Hematopoietic multipotent progenitor cell treated with erythropoietin and hydrocortisone succinate and interleukin-3 and kit ligand, for 17 days (in vitro differentiated cells): ENCODE measurements around the gene ATP13A4.

Source experiments
- DNase-seq: peaks from one replicate; pipeline ENCODE4 v3.0.0-alpha.2; 2015; ENCODE audit warnings: low spot score

ATP13A4 gene

GRCh38 chr3:193499136-193499770, 55.4 kb downstream of the ATP13A4 start:
- DNase-seq, result no peak

GRCh38 chr3:193498215-193498614, 56.5 kb downstream of the ATP13A4 start:
- DNase-seq, result no peak

DNA sequence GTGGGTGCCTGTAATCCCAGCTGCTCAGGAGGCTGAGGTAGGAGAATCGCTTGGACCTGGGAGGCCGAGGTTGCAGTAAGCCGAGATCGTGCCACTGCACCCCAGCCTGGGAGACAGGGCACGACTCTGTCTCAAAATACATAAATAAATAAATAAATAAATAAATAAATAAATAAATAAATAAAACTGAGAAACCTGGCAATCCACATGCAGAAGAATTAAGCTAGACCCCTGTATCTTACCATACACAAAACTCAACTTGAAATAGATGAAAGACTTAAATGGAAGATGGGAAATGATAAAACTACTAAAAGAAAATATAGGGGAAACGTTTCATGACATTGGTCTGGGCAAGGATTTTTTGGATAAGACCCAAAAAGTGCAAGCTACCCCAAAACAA, 58.0 kb downstream of the ATP13A4 start:
- DNase-seq, result no peak

DNA sequence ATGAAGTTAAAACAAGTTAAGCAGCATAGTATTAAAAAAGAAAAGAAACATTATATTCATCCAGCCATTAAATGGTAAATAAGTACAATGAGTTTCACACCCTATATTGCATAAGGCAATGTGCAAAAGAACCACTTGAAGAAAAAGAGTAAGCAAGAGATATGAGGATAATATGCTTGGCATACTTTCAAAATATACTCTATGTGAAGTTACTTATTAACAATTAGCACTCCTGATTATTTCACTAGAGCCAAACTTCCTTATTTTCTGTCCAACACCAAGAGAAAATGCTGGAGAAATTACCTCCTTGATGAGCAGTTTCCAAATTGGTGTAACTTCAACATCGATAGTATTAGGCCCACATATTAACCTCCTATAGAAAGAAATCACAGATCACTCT, 63.7 kb downstream of the ATP13A4 start:
- no peak for DNase-seq

- DNase-seq, result no peak
Measured at GRCh38 chr3:193490580-193490979, 64.1 kb downstream of the ATP13A4 start.

DNA sequence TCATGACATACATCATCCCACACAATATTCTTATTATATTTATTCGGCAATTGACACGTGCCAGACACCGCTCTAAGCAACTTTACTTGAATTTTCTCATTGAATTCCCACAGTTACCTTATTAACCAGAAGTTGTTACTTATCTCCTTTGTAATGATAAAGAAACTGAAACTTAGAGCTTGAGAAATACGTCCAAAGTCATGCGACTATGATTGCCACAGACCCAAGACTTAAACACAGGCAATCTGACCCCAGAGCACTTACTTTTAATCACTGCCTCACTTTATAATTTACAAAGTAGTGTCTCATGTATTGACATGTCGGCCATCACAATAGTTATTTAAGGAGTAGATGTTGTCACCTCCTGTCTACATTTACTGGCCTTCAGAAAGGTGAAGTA, 64.7 kb downstream of the ATP13A4 start:
- no peak for DNase-seq

- DNase-seq, result no peak
Measured at GRCh38 chr3:193488741-193489140, 66.0 kb downstream of the ATP13A4 start.

GRCh38 chr3:193483988-193484539, 70.6 kb downstream of the ATP13A4 start:
- no peak for DNase-seq

DNA sequence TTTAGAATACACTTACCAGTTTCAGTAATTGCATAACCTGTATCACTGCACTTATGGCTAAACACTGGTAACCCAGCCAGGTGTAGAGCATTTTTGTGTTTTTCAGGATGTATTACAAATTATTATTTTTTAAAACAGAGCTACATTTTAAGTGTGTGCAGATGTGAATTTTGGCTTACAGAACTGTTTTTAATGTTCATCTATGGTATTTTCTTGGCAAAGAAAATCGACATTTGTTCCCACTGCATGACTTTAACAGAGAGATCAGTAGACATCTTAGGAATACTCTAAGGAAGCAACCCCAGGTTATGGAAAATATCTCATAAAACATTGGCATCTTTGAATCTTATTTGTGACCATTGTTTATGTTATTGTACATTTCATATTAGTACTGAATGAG, 73.3 kb downstream of the ATP13A4 start:
- DNase-seq, result no peak

DNA sequence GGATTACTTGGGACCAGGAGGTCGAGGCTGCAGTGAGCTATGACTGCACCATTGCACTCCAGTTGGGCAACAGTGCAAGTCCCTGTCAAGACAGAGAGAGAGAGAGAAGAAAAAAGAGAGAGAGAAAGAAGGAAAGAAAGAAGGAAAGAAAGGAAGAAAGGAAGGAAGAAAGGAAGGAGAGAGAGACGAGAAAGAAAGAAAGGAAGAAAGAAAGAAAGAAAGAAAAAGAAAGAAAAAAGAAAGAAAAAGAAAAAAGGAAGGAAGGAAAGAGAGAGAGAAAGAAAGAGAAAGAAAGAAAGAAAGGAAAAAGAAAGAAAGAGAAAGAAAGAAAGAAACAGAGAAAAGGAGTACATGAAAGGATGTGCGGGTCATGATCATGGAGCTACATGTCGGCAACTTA, 80.2 kb downstream of the ATP13A4 start:
- DNase-seq, result no peak

DNA sequence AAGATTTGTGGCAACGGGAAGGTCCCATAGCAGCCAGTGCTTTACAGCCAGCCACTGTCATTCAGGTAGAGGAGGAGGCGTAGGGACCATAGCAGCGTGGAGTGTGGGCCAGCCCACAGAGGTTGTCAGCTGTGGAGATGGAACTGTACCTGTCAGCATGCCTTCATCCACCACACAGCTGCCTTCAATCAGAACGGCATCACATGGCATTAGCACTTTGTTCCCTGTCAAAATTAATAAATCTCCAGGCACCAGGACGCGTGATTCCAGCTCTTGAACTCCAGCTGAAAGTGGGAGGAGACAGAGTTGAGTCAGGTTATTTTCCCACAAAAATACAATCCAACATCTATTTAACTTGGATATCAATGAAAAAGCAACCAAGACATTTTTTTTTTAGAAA, 84.0 kb downstream of the ATP13A4 start:
- no peak for DNase-seq

DNA sequence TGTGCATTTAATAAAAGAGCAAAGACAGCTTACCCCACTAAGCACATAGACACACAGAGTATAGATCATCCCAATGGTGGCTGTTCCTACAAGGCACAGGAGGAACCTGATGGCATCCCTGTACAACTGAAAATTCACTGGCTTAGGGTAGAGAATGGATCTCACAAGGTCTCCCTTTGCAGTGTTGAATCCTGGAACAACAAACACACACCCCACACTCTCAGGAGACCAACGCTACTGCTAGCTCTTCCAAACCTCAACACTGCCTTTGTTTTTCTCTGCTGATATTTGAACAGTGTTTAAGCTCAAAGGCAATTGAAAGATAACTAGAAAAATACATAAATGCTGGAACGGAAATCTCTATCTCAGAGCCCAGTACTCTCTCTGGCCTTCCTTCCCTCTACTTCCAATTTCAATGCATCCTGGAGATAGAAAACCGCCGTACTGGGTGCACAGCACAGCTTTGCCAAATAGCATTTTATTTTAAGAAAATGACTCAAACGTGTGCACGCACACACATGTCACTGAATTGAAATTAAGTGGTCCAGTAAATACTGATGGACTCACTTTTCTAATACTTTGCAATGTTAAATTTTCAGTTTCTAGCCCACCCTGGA, 88.6 kb downstream of the ATP13A4 start:
- no peak for DNase-seq

DNA sequence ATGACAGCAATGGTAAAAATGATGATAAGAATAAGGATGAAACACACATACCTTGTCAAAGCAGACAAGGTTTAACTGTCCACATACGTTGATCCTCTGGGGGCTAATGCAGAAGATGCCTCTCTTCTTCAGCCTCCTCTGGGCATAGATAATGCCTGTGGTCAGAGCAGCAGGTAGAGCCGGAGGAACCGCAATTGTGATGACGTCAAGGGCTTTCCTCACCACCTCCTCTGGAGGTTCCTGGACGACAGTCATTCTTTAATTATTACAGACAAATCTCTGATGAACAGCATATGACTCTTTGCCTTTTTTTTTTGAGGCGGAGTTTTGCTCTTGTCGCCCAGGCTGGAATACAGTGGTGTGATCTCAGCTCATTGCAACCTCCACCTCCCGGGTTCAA, 89.8 kb downstream of the ATP13A4 start:
- DNase-seq, result no peak

DNA sequence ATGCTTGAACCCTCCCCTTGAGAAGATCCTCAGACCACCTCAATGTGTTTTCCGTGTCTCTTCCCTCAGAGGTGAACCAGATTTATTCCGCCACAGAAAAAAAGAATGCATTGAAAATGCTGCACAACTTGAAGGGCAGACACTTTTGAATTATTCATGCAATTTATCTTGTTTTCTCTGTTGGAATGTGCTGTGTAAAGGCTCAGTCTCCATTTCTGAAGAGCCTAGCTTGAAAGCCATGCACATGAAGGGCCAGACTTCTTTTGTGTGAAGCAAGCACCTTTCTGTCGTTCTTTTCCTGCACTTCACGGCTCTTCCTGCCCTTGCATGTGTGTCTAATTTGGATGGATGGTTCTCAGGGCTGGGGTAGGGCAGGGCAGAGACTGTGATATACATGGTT, 97.2 kb downstream of the ATP13A4 start:
- DNase-seq, result no peak

- DNase-seq, result no peak
Measured at GRCh38 chr3:193452338-193452737, 102.4 kb downstream of the ATP13A4 start.

DNA sequence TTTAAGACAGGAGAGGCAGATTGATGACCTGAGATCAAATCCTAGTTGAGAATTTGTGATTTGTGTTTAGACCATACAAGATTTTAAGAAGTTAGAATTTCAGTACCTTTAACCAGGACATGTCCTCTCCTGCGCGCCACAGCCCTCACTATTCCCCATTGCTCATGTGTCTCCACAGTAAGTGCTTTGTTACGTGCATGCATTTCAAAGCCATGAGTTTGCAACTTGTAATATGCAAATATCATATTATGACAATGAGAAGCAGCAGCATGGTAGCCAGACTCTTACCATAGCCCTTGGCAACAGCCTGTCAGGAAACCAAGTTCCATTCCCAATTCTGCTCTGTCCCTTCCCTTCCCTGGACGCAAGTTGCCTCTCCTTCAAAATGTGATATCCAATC, 102.8 kb downstream of the ATP13A4 start:
- no peak for DNase-seq

DNA sequence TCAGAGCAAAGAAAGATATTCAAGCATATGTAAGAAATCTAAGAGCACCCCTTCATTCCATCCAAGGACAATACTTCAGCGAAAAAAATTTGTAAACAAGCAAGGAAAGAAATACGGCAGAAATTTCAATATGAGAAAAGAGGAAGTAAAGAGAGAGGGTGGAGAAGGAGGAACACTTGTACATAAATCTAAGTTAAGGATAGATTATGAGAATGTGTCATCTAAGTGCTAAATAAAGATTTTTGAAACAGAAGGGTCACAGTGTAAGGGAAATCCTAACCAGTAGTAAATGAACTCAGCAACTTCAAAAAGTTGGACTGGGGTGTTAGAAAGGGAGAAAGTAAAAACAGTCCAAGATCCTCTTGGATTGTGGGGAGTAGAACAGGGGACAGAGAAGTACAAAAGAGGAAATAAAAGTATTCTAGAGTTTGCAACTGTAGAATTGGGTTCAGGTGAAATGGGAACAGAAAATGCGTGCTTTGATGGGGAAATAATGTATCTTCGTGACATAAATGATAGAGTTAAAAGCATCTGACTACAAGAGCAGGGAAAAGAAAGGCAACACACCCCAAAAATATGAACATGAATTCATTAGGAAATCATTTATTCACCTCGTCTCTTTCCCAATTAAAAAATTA, 107.6 kb downstream of the ATP13A4 start:
- DNase-seq, result no peak

- DNase-seq, result no peak
Measured at GRCh38 chr3:193439423-193439822, 115.3 kb downstream of the ATP13A4 start.

- DNase-seq, result no peak
Measured at GRCh38 chr3:193418576-193419373, 135.9 kb downstream of the ATP13A4 start.

GRCh38 chr3:193416629-193417028, 138.1 kb downstream of the ATP13A4 start:
- DNase-seq, result no peak

GRCh38 chr3:193407688-193408087, 147.0 kb downstream of the ATP13A4 start:
- no peak for DNase-seq

DNA sequence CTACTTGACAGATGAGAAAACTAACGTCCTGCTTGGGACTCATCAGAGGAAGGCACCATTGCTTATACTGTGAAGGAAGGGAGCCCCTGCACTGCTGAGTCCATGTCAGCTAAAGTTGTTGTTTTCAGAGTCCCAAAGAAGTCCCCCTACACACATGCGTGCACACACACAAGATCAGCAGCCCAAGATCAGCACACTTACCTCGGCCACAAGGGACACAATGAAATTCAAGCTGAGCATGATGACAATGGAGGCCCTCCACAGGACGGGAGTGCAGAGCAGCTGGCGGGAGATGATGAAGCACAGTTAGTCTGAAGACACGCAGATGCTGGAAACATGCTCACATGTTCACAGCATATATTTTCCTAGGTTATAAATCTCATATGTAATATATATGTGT, 147.6 kb downstream of the ATP13A4 start:
- no peak for DNase-seq

DNA sequence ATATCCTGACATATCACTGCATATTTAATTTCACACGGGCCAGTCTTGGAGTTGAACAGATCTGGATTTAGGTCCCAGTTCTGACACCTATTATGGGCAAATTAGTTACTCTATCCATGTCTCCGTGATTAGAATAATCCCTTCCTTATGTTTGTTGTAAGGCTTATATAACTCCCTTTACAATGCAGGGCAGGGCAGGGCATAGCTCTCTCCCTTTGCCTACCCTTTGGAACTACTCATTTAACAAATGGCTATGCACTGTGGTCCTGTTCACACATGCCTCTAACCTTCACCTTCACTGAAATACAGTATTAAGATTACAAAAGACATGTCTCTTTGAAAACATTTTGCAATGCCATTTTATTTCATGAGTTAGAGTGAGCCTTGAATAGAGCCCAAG, 151.4 kb downstream of the ATP13A4 start:
- no peak for DNase-seq
